Liver (tissue), 3 donors: Measurements from ENCODE around the gene MOCS3.

Source experiments
- RAD21 ChIP-seq, 2 donors: IDR thresholded peaks; 2 replicates each; pipeline ENCODE4 v1.6.1; 2016; ENCODE audit warnings: antibody characterized with exemption in 2 of 2, mild to moderate bottlenecking in 2 of 2
- YY1 ChIP-seq: IDR thresholded peaks from 2 replicates; pipeline ENCODE4 v1.6.1; 2016; ENCODE audit warnings: antibody characterized with exemption, mild to moderate bottlenecking
- TF ChIP-seq, protein P1 (sequence below): fragments of 150-350 bp; IDR thresholded peaks from 2 replicates; pipeline ENCODE4 v1.5.1; 2017; ENCODE audit warnings: improper control_type of control experiment, low read depth, low read length; ENCODE audit not compliant: missing input control
- TF ChIP-seq, protein P2 (sequence below): IDR thresholded peaks from 2 replicates; pipeline ENCODE4 v1.6.1; 2016; ENCODE audit warnings: antibody characterized with exemption, mild to moderate bottlenecking
- donor health status: healthy.
- donor health status: healthy.

DNA sequence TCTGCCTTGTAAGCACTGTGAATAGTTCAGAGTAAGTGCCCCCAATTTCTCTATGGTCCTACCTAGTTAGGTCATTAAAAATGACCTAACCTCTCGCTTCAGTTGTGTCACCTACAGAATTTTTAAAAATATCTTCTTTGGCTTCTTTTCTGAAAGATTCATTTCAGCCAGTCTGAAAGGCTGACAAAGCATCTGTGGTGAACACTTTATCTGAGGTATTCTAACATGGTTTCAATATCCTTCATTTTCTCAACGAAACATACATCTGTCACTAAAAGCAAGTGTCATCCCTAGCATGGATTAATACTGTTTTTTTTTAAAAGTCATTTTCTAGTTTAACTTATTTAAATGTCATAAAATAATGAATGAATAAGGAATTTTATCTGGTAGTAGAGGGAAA lies 5.4 kb upstream of the MOCS3 start:
- TF ChIP-seq, protein P1, sequence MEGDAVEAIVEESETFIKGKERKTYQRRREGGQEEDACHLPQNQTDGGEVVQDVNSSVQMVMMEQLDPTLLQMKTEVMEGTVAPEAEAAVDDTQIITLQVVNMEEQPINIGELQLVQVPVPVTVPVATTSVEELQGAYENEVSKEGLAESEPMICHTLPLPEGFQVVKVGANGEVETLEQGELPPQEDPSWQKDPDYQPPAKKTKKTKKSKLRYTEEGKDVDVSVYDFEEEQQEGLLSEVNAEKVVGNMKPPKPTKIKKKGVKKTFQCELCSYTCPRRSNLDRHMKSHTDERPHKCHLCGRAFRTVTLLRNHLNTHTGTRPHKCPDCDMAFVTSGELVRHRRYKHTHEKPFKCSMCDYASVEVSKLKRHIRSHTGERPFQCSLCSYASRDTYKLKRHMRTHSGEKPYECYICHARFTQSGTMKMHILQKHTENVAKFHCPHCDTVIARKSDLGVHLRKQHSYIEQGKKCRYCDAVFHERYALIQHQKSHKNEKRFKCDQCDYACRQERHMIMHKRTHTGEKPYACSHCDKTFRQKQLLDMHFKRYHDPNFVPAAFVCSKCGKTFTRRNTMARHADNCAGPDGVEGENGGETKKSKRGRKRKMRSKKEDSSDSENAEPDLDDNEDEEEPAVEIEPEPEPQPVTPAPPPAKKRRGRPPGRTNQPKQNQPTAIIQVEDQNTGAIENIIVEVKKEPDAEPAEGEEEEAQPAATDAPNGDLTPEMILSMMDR = no peak
- TF ChIP-seq, protein P2, sequence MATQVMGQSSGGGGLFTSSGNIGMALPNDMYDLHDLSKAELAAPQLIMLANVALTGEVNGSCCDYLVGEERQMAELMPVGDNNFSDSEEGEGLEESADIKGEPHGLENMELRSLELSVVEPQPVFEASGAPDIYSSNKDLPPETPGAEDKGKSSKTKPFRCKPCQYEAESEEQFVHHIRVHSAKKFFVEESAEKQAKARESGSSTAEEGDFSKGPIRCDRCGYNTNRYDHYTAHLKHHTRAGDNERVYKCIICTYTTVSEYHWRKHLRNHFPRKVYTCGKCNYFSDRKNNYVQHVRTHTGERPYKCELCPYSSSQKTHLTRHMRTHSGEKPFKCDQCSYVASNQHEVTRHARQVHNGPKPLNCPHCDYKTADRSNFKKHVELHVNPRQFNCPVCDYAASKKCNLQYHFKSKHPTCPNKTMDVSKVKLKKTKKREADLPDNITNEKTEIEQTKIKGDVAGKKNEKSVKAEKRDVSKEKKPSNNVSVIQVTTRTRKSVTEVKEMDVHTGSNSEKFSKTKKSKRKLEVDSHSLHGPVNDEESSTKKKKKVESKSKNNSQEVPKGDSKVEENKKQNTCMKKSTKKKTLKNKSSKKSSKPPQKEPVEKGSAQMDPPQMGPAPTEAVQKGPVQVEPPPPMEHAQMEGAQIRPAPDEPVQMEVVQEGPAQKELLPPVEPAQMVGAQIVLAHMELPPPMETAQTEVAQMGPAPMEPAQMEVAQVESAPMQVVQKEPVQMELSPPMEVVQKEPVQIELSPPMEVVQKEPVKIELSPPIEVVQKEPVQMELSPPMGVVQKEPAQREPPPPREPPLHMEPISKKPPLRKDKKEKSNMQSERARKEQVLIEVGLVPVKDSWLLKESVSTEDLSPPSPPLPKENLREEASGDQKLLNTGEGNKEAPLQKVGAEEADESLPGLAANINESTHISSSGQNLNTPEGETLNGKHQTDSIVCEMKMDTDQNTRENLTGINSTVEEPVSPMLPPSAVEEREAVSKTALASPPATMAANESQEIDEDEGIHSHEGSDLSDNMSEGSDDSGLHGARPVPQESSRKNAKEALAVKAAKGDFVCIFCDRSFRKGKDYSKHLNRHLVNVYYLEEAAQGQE = no peak
- TF ChIP-seq RAD21 (IDR thresholded peaks at IDR 0.05) (no peak), YY1 (no peak)
